Chondrocyte (in vitro differentiated cells): ENCODE results near the gene SMARCC2. TPM values are rescaled to one million over a fixed set of nuclear protein-coding genes. Genes with fewer than 3 reads are reported as not detected.
A peak's percentile ranks its signal among the peaks of the same experiment; 100 is the strongest.

ENCODE experiments used
- DNase-seq: peaks from one replicate; pipeline ENCODE4 v3.0.0; 2021; ENCODE audit warnings: mixed read lengths, low spot score
- H3K27ac Mint-ChIP-seq: one replicate; pipeline ENCODE4 v1.8.0; 2021; ENCODE audit warnings: mild to moderate bottlenecking, moderate library complexity, mixed read lengths; ENCODE audit not compliant: unreplicated experiment
- H3K27me3 Mint-ChIP-seq: 2 replicates; pipeline ENCODE4 v1.8.0; 2021; ENCODE audit warnings: low read depth, mixed read lengths
- H3K36me3 Mint-ChIP-seq: 2 replicates; pipeline ENCODE4 v1.8.0; 2021; ENCODE audit warnings: low read depth, mixed read lengths
- H3K4me1 Mint-ChIP-seq: 2 replicates; pipeline ENCODE4 v1.8.0; 2021; ENCODE audit warnings: low read depth, mild to moderate bottlenecking, mixed read lengths
- H3K4me3 Mint-ChIP-seq: one replicate; pipeline ENCODE4 v1.8.0; 2021; ENCODE audit warnings: mild to moderate bottlenecking, moderate library complexity, mixed read lengths; ENCODE audit not compliant: unreplicated experiment
- H3K9me3 Mint-ChIP-seq: 2 replicates; pipeline ENCODE4 v1.8.0; 2021; ENCODE audit warnings: low read depth, mixed read lengths
- total RNA-seq: library from RNA; stranded (reverse); gene quantifications from 3 replicates; pipeline ENCODE4 v1.2.1, GENCODE V29; 2021
- TF ChIP-seq, protein P1 (sequence below): fragments of 200-600 bp; sonication (generic); IDR thresholded peaks from 2 replicates; pipeline ENCODE4 v1.5.0; 2021; ENCODE audit warnings: antibody characterized with exemption, mild to moderate bottlenecking, moderate library complexity

The SMARCC2 gene
- total RNA-seq, 1 donor from 2014 or later: 57.4 TPM

DNA sequence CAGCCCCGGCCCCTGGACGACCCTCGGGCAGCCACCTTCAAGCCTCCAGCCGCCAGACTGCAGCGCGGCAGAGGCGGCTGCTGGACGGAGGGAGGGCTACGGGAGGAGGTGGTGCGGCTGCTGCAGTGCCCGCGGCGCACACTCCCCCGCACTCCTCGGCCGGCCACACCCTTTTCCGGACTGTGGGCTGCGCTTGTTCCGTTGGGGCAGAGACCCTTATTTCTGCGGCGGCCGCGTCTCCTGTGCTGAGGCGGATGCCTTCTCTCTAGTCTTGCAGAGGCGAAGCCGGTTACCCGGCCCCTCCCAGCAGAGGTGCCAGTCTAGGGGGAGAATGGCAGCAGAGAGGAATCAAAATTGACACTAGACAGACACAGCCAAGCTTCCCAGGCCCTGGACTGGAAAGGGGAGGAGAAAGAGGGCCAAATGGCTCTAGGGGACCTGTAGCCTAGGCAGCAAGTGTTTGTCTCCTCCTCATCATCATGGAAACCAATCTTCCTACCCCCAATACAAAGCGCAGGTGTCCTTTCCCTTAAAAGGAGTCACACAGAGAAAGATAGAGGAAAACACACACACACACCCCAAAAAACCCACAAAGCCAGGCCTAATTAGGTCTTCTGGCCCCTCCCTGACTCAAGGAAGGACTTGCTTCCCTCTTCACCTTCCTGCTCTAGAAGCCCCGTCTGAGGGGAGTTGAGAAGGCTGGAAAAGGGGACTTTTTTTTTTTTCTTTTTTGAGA, 59.9 kb downstream of the SMARCC2 start:
- H3K9me3 Mint-ChIP-seq: no peaks in the 10 kb centered on the region
- peaks cover 42% of the 10 kb centered on the region for H3K4me1 Mint-ChIP-seq
- H3K4me3 Mint-ChIP-seq: peak overlapping the region; percentile 99
- TF ChIP-seq, protein P1, sequence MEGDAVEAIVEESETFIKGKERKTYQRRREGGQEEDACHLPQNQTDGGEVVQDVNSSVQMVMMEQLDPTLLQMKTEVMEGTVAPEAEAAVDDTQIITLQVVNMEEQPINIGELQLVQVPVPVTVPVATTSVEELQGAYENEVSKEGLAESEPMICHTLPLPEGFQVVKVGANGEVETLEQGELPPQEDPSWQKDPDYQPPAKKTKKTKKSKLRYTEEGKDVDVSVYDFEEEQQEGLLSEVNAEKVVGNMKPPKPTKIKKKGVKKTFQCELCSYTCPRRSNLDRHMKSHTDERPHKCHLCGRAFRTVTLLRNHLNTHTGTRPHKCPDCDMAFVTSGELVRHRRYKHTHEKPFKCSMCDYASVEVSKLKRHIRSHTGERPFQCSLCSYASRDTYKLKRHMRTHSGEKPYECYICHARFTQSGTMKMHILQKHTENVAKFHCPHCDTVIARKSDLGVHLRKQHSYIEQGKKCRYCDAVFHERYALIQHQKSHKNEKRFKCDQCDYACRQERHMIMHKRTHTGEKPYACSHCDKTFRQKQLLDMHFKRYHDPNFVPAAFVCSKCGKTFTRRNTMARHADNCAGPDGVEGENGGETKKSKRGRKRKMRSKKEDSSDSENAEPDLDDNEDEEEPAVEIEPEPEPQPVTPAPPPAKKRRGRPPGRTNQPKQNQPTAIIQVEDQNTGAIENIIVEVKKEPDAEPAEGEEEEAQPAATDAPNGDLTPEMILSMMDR: no peak
- H3K36me3 Mint-ChIP-seq: peaks cover 28% of the 10 kb centered on the region
- H3K27me3 Mint-ChIP-seq: no peaks in the 10 kb centered on the region
- DNase-seq: no peak
- peak overlapping the region; percentile 92 for H3K27ac Mint-ChIP-seq

DNA sequence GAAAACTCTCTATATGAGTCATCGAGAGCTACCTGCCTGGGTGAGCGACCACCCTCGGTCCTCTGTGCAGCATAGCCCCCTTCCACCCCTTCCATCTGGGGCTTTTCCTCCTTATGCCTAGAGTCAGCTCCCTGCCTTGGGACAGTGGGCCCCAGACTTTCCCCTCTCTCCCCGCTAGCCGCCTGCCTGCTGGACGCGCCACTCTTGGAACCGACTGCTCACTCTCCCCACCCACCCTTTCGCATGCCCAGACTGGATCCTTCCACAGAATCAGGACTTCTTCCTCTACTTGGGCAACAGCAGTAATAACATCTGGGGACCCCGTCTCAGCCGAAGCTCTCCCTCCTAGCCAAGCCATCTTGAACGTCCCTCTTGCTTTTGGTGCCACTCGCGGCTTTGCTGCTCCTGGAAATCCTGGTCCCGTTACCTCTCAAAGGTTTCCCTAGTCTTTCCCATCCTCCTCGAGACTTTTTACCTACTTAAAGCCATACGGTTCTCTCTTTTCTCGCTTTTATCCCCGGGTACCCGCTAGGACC, 60.5 kb downstream of the SMARCC2 start:
- TF ChIP-seq, protein P1: no peak
- Mint-ChIP-seq H3K36me3 (peaks cover 23% of the 10 kb centered on the region), H3K27ac (peak overlapping the region; percentile 92), H3K9me3 (no peaks in the 10 kb centered on the region), H3K4me1 (peaks cover 42% of the 10 kb centered on the region), H3K27me3 (no peaks in the 10 kb centered on the region), H3K4me3 (peak overlapping the region; percentile 99)
- DNase-seq: no peak

DNA sequence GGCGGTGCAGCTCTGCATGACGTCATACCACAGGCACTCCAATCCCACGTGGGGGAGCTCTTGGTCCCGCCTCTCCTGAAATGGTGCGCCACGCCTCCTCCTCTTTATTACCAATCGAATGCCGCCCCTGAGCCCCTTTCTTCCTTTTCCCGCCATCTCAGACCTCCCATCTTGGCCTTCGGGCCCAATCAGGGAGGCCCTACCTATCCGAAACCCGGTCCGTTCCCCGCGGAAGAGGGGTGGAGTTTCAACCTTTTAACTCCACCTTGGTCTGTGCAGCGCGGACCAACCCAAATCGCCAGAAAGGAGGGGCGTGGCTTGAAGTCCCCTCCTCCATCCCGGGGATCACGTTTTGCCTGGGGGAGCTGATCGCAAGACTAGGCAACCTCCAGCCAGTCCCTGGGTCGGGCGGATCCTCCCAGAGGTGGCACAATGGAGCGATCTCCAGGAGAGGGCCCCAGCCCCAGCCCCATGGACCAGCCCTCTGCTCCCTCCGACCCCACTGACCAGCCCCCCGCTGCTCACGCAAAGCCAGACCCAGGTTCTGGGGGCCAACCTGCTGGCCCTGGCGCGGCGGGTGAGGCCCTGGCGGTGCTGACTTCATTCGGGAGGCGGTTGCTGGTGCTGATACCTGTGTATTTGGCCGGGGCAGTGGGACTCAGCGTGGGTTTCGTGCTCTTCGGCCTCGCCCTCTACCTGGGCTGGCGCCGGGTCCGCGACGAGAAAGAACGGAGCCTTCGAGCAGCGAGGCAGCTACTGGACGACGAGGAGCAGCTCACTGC, 61.2 kb downstream of the SMARCC2 start, which contains the start of gene ESYT1:
Gene ESYT1, plus strand, starts transcription at position 380 of the 782 bp plus-strand sequence. Its CDS starts 53 bp downstream, at position 433.
- Mint-ChIP-seq H3K4me1 (peaks cover 42% of the 10 kb centered on the region), H3K27me3 (no peaks in the 10 kb centered on the region), H3K36me3 (peaks cover 19% of the 10 kb centered on the region), H3K4me3 (peak within 1 kb of the TSS; percentile 99), H3K9me3 (no peaks in the 10 kb centered on the region), H3K27ac (peak within 1 kb of the TSS; percentile 92)
- peak; percentile 98 for DNase-seq
- TF ChIP-seq, protein P1: no peak

GRCh38 chr12:56127485-56127887, 61.8 kb downstream of the SMARCC2 start:
- peaks cover 18% of the 10 kb centered on the region for H3K36me3 Mint-ChIP-seq
- TF ChIP-seq, protein P1: no peak
- DNase-seq: no peak
- H3K27ac Mint-ChIP-seq: peak overlapping the region; percentile 92
- no peaks in the 10 kb centered on the region for H3K9me3 Mint-ChIP-seq
- no peaks in the 10 kb centered on the region for H3K27me3 Mint-ChIP-seq
- peak overlapping the region; percentile 99 for H3K4me3 Mint-ChIP-seq
- H3K4me1 Mint-ChIP-seq: peaks cover 42% of the 10 kb centered on the region

GRCh38 chr12:56126732-56127239, 62.5 kb downstream of the SMARCC2 start:
- H3K4me1 Mint-ChIP-seq: peaks cover 42% of the 10 kb centered on the region
- no peaks in the 10 kb centered on the region for H3K9me3 Mint-ChIP-seq
- DNase-seq: no peak
- TF ChIP-seq, protein P1: no peak
- peak overlapping the region; percentile 92 for H3K27ac Mint-ChIP-seq
- peaks cover 11% of the 10 kb centered on the region for H3K36me3 Mint-ChIP-seq
- H3K27me3 Mint-ChIP-seq: no peaks in the 10 kb centered on the region
- peak overlapping the region; percentile 99 for H3K4me3 Mint-ChIP-seq
